EL (cell line): Measurements from ENCODE around the gene RBM23.
"Not testable (repeated sequence)": the region's sequence is repeated elsewhere in the genome, so short reads cannot be mapped to it uniquely, and the experiment has no call there.

Source experiments
- DNase-seq: peaks from one replicate; pipeline ENCODE4 v3.0.0-alpha.2; 2016

Gene RBM23

GRCh38 chr14:22918804-22919600, at the start of gene RBM23:
RBM23 (minus strand) TSS chr14:22919149.
- DNase-seq = peak; percentile 100

- no peak for DNase-seq
Measured at GRCh38 chr14:22966783-22967269, 47.9 kb upstream of the RBM23 start.

- not testable (repeated sequence) for DNase-seq
Measured at GRCh38 chr14:22965916-22966782, 47.2 kb upstream of the RBM23 start.

GRCh38 chr14:22962061-22962676, 43.2 kb upstream of the RBM23 start:
- DNase-seq = no peak

GRCh38 chr14:22955702-22956569, 37.0 kb upstream of the RBM23 start:
- peak; percentile 29 for DNase-seq

GRCh38 chr14:22952418-22952817, 33.5 kb upstream of the RBM23 start:
- no peak for DNase-seq

GRCh38 chr14:22951795-22952194, 32.8 kb upstream of the RBM23 start:
- DNase-seq = not testable (repeated sequence)

GRCh38 chr14:22945642-22946041, 26.7 kb upstream of the RBM23 start:
- no peak for DNase-seq

- DNase-seq = peak; percentile 67
Measured at GRCh38 chr14:22939684-22940083, 20.7 kb upstream of the RBM23 start.

- no peak for DNase-seq
Measured at GRCh38 chr14:22935156-22935555, 16.2 kb upstream of the RBM23 start.

- DNase-seq = no peak
Measured at GRCh38 chr14:22932146-22932545, 13.2 kb upstream of the RBM23 start.

GRCh38 chr14:22929961-22930364, 11.0 kb upstream of the RBM23 start:
- DNase-seq = no peak

GRCh38 chr14:22929104-22929960, 10.4 kb upstream of the RBM23 start, which contains the start of gene PRMT5:
PRMT5 (minus strand) TSS chr14:22929376; CDS start chr14:22929361, 15 bp downstream.
- DNase-seq = peak; percentile 100

- DNase-seq = no peak
Measured at GRCh38 chr14:22928237-22929103, 9.5 kb upstream of the RBM23 start.

GRCh38 chr14:22926316-22926715, 7.4 kb upstream of the RBM23 start:
- DNase-seq = peak; percentile 41

- DNase-seq = no peak
Measured at GRCh38 chr14:22925513-22925912, 6.6 kb upstream of the RBM23 start.

- no peak for DNase-seq
Measured at GRCh38 chr14:22923746-22924145, 4.8 kb upstream of the RBM23 start.

- no peak for DNase-seq
Measured at GRCh38 chr14:22922294-22922693, 3.3 kb upstream of the RBM23 start.

- DNase-seq = no peak
Measured at GRCh38 chr14:22920697-22921096, 1.7 kb upstream of the RBM23 start.

GRCh38 chr14:22919601-22919921, 612 bp upstream of the RBM23 start:
- DNase-seq = no peak
